ENCODE results near the gene CENPN.

CENPN gene

GRCh38 chr16:81006813-81007695 is at the start of gene CENPN, which contains the start of gene CMC2:
TSS of gene CENPN (plus strand) at chr16:81007214. CDS start at chr16:81011940, 4,726 bp downstream.
TSS of gene CMC2 (minus strand) at chr16:81006885. CDS start at chr16:80997394, 9,491 bp downstream.
- peak; percentile 97 for DNase-seq

GRCh38 chr16:80958284-80958683 is 48.7 kb upstream of the CENPN start:
- DNase-seq, result no peak

GRCh38 chr16:80962879-80963278 is 44.1 kb upstream of the CENPN start:
- no peak for DNase-seq

- no peak for DNase-seq
Observed at GRCh38 chr16:80964351-80964750, 42.7 kb upstream of the CENPN start.

- DNase-seq, result no peak
Observed at GRCh38 chr16:80966617-80967016, 40.4 kb upstream of the CENPN start.

GRCh38 chr16:80968386-80969113 is 38.5 kb upstream of the CENPN start:
- no peak for DNase-seq

- no peak for DNase-seq
Observed at GRCh38 chr16:80969114-80969484, 37.9 kb upstream of the CENPN start.

GRCh38 chr16:80971819-80972218 is 35.2 kb upstream of the CENPN start:
- DNase-seq, result no peak

- DNase-seq, result no peak
Observed at GRCh38 chr16:80972611-80973010, 34.4 kb upstream of the CENPN start.

- peak; percentile 30 for DNase-seq
Observed at GRCh38 chr16:80973991-80974390, 33.0 kb upstream of the CENPN start.

GRCh38 chr16:80974649-80975376 is 32.2 kb upstream of the CENPN start:
- no peak for DNase-seq

- no peak for DNase-seq
Observed at GRCh38 chr16:80976946-80977345, 30.1 kb upstream of the CENPN start.

GRCh38 chr16:80981103-80981502 is 25.9 kb upstream of the CENPN start:
- DNase-seq, result no peak

GRCh38 chr16:80982646-80983045 is 24.4 kb upstream of the CENPN start:
- no peak for DNase-seq

GRCh38 chr16:80984124-80984892 is 22.7 kb upstream of the CENPN start:
- no peak for DNase-seq

- no peak for DNase-seq
Observed at GRCh38 chr16:80985611-80986010, 21.4 kb upstream of the CENPN start.

GRCh38 chr16:80986557-80986956 is 20.5 kb upstream of the CENPN start:
- no peak for DNase-seq

GRCh38 chr16:80988756-80989155 is 18.3 kb upstream of the CENPN start:
- DNase-seq, result no peak

- no peak for DNase-seq
Observed at GRCh38 chr16:80989801-80990200, 17.2 kb upstream of the CENPN start.

- no peak for DNase-seq
Observed at GRCh38 chr16:80990577-80990976, 16.4 kb upstream of the CENPN start.

- DNase-seq, result no peak
Observed at GRCh38 chr16:80990978-80991377, 16.0 kb upstream of the CENPN start.

GRCh38 chr16:80991792-80992430 is 15.1 kb upstream of the CENPN start:
- DNase-seq, result no peak
